Kidney tubule cell (primary cell): ENCODE data around the gene PGC.

ENCODE experiments used
- DNase-seq: peaks from one replicate; pipeline ENCODE4 v3.0.0-alpha.2; 2018; ENCODE audit warnings: low spot score

Gene PGC

DNA sequence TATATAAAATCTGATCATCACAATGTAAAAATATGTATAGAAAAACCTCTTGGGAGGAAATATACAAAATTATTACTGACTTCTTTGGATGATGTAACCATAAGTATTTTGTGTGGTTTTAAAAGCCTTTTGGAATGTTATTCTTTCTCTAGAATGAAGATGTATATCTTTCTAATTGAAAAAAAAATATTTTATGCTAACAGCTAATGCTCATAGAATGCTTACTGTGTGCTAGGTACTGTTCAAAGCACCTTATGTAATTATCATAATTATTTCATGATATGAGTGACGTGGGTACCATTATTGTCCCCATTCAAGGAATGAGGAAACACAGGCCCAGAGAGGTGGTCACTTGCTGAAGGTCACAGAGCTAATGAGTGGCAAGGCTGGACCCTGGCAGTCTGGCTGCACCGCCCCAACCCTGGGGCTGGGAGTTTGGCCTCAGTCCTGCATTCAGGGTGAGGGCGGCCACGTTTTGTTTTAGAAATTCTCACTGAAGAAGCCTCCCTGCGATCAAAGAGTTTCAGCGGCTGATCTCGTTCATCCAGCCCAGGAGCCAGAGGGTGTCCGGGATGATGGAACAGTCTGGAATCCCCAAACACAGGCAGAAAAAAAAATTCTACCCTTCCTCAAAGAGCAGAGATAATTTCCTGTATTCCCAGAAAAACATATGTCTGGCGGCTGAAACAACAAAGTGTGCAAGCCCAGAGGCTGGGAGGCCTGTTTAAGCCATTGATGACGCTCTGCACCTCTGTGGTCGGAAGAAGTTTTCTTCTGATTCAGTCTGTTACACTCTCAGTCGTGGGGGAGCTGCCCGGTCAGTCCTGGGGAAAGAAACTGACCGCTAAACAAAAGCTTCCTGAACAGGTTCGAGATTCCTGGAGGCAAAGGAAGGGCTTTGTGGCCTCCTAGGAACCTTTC is 49.1 kb downstream of the PGC start:
- peak; percentile 41 for DNase-seq

DNA sequence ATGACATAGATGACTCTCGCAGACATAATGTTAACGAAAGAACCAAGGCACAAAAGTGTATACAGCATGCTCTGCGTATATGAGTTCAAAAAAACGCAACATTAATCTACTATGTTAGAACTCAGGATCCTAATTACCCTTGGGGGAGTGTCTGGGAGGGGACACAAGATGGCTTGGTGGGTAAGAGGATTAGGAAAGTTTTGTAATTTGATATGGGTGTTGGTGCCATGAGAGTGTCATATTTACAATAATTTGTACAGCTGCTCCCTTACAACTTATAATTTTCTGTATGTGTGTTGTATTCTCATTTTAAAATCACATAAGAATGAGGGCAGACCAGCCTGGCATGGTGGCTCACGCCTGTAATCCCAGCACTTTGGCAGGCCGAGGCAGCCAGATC is 50.4 kb downstream of the PGC start:
- no peak for DNase-seq

DNA sequence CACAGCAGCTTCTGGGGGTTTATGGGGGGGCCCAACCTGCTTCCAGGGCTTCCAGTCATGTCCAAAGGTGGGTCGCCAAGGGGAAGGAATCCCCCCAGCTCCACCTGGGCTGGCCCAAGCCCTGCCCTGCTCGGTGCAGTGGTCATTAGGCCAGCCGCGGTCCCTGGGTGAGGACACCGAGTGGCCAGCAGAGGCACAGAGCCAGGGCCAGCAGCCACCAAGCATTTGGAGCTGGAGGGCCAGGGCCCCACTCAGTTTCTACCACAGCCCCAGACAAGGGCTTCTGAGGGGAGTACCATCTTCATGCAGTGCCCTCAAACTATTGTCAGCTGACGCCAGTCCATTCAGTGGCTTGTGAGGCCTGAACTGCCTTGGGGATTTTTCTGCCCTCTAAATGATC is 51.4 kb downstream of the PGC start:
- no peak for DNase-seq

DNA sequence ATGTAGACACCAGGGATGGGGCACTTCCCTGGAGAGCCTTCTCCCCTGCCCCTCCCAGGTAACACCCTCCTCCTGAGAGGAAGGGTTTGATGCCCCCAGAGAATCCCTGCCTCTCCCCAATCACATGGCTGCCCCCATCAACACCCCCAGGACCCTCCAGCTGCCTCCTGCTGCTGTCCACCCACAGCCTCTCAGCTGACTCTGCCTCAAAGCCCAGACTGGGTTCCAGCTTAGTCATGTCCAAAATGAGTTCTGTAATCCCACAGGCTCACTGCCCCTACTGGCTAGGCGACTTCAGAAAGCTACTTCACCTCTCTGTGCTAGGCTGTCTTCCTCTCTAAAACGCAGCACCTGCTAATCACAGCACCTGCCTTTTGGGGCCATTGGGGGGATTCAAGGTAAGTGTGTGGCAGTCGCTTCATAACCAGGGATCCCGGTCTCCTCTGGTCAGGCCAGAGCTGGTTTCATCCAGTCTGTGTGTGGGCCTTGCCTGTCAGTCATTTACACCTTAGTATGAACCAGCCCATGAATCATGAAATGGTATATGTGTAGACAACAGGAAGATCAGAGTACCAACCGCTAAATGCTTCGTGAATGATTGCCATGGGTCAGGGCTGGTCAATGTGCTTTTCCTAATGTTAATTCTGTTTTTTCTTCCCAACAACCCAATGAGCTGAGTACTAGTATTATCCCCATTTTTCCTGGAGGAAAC is 52.2 kb downstream of the PGC start:
- peak; percentile 72 for DNase-seq

DNA sequence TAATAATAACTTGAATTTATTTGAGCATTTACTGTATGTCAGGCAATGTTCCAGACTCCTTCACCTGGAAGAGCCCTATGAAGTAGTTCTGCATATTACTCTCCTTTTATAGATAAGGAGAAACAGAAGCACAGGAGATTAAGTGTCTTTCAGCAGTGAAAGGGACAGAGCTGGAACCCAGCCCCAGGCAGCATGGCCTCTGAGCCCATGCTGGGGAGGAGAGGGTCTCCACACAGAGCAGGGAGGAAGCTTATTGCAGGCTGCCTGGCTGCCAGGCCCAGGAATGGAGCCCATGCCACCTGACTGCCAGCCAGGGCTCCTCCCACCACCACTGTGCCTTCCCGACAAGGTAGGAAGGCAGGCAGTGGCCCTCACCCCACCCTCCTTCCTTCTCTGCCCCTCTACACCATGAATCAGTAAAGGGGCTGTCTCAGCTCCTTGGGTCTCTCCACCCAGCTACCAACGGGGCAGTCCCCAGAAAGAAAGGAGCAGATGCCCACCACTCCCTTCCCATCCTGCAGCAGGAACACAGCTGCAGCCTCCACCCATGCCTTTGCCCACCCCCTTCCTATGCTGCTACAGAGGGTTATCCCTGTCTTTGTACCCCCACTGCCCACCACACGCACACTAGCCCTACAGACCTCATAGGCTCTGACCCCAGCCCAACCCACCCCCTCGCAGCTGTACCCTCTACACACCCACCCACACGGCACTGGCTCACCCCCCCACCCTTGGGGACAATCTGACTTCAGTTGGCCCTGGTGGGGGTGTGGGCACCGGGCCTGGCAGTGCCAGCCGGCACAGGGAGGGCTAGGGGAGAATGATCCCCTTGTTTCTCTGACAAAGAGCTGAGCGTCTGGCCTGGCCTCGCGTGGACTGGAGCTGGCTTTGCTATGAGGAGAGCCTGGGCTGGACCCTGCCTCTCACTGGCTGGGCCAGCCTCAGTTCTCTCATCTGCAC is 53.6 kb downstream of the PGC start:
- no peak for DNase-seq

DNA sequence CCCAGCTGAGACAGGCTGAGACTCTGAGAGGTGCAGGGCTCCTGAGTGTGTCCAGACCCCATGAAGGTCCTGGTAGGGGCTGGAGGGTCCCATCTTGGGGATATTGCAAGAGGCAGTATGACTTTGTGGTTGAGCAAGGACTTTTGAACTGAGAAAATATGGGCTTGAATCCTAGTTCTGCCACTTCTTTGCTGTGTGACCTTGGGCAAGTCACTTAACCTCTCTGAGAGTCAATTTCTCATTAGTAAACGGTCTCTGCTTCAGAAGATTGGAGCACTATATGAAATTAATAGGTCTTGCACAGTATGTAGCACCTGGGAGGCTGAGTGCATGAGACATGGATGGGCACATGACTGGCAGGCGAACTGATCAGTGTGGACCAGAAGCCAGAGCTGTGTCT is 54.5 kb downstream of the PGC start:
- no peak for DNase-seq

DNA sequence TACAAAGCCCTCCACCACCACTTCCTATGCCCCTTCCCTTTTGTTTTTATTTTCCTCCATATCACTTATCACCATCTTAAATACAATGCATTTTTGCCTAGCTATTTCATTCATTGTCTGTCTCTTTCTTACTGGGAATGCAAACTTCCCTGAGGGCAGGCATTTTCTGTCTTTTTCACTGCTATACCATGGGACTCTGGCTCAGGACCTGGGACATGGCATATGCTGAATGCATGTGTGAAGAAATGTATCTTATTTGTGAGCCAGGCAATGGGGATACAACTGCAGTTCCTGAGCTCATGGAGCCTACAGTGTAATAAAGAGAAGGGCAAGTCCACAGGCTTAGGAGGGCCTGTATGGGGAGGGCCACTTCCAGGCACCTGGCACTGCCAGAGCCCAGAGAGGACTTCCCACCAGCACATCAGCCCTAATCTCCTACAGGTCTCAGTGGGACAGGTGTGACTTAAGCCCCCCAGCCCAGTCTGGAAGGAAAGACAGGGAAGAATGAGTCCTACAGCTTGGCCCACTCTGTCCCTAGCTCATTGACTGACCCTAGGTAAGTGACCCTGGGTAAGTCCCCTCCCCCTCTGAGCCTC is 55.0 kb downstream of the PGC start:
- no peak for DNase-seq

DNA sequence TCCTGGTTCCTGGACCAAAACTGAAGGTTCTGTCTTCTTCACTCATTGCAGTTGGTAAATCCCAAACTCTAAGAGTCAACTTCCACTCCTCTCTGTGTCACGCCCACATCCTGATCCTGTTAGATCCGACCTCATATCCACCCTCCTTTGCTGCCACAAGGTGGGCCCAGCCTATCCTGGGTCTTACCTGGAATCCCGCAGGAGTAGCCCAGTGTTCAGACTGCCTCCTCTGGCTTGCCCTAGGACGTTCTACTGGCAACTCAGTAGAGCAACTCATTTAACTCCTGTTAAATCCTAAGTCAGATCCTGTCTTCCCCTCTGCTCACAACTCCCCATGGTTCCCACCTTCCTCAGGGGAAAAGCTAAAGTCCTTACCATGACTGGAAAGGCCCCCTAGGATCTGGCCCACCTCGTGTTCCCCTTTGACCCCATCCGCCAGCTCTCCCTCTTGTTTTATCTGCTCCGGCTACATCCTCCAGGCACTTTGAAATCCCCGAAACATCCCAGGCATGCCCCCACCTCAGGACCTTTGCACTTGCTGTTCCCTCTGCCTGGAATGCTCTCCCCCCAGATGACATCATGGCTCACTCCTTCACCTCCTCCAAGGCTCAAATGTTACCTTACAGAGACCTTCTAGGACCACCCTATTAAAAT is 55.6 kb downstream of the PGC start:
- no peak for DNase-seq

DNA sequence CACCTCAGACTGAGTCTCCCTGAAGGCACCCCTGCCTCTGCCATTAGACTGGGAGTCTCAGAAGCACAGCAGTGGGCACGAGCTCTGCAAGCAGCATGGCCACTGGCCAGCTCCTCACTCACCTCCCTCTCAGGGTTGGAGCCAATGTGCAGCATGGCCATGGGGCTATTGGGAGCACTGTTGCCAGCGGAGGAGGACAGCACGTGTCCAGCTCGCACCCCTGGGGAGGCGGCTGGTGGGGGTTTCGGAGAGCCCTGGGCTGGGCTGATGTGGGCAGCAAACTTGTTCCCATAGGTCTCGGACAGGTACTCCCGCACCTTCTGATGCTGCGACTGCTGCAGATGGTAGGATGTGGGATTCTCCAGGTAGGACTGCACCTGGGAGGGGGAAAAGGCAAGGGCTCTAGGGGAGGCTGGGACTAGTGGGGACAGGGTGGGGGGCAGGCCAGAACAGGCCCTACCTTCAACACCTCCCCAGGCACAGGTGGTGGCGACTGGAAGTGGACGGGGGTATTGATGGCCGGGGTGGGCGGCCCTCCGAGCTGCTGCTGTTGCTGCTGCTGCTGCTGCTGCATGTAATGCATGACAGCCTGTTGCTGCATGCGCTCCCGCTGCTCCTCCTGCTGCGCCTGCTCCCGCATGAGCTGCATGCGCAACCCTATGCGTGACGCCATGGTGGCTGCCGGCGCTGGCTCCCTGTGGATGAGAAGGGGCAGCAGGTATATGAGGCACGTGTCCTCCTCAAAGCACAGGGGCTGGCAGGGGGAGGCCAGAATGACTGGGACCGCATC is 56.5 kb downstream of the PGC start:
- DNase-seq = no peak

DNA sequence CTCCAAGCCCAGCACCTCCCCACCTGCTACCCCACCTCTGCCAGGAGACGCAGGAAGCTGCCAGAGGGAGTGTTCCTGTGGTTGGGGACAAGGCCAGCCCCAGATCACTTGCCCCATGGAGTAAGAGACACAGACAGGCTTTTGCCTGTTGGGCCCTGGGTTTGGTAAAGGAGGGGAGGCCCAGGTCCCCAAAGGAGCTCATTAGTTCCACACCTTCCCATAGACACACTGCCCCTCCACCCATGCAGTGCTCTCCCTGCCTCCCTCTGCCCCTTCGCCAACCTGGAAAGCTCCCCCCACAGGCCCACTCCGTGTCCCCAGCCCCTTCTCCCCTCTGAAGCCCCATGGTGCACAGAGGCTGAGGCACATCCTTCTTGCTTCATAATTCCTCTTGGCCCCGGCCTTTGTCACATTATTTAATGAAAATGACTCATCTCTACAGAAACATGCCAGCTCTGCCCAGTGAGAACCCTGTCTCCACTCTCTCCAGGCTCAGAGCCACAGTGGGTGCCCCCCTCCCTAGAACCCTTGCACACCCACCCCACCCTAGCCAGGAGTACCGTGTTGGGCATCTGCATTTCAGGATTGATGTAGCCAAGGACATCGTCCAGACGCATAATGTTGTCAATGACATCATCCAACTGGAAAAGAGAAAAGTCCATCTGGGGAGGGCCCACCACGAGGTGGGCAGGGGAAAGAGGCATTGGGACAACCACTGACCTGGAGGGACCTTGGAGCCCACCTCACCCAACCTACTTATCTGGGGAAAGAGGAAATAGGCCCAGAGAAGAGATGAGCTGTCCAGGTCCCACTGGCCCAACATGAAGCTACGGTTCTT is 57.8 kb downstream of the PGC start:
- DNase-seq = peak; percentile 25

DNA sequence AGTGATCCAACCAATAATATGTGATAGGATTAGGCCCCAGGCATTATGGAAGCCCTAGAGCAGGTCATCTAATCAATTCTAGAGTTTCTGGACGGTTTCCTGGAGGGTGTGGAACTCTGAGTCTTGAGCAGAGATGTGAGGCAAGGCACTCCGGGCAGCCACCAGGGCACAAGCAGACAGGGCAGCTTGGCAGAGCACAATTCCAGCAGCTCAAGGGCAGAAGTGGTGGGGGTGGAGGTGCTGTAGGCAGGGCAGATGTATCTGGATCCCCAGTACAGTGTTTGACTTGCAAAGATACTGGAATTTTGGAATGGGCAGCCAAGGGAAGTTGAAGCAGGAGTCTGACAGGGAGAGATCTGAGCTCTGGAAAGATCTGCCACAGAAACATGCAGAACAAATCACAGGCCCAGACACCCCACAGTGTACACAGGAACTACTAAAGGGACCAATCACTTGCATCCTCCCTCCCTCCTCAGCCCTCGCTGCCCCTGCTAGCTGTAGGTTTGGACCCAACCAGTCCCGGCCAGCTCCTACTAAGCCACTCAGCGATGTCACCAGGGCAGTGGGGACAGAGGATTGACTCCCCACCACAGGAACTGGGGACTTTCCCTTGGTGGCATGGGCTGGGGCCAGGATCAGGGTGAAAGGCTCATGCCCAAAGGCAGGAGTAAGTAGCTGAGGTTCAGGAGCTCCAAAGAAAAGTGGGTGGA is 58.8 kb downstream of the PGC start:
- DNase-seq = no peak

DNA sequence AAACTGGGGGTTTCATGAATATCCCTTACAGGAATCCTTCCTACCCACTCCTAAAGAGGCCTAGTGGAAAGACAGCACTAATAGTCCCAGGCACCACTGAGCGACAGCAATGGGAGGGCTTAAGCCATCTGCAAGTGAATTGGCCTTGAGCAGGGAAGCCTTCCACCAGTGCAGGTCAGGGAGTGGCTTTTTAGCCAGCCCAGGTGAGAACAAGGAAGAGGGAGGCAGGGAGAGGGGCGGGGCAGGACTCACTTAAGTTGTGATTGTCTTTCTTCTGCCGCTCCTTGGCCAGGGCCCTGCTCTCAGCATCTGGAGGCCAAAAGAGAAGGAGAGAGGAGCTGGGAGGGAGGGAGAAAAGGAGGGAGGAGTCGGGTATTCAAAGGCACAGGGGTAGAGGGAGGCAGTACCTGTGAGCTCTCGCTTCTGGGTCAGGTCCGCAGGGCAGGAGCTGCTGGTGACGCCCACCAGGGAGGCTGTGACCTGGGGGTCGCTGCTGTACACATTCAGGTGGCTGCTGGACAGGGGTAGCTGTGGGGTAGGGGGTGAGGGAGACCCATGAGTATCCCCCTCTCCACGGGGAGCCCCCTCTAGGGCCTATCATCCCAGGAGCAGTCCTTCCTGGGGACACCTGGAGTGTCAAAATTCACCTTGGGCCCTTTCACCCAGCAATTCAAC is 59.6 kb downstream of the PGC start:
- no peak for DNase-seq
